Measurements from ENCODE around the gene SNRNP200.

DNA sequence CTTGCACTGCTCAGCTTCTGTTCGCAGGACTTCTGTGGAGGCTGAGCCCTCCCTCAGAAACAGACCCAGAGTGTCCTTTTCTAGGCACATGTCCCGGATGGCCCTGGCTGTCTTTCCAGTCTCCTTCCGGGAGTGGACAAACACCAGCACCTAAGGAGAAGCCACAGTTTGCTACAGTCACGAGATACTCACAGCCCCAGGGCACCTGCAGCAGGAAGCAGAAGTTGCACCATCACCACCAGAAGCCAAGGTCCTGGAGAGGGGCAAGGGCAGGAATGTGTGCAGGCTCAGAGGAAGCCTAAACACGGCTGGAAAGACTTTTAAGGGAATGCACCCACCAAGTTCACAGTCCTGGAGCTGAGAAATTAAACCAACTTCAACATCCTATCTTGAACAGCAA is 13.6 kb downstream of the SNRNP200 start:
- TF ChIP-seq, protein P1, sequence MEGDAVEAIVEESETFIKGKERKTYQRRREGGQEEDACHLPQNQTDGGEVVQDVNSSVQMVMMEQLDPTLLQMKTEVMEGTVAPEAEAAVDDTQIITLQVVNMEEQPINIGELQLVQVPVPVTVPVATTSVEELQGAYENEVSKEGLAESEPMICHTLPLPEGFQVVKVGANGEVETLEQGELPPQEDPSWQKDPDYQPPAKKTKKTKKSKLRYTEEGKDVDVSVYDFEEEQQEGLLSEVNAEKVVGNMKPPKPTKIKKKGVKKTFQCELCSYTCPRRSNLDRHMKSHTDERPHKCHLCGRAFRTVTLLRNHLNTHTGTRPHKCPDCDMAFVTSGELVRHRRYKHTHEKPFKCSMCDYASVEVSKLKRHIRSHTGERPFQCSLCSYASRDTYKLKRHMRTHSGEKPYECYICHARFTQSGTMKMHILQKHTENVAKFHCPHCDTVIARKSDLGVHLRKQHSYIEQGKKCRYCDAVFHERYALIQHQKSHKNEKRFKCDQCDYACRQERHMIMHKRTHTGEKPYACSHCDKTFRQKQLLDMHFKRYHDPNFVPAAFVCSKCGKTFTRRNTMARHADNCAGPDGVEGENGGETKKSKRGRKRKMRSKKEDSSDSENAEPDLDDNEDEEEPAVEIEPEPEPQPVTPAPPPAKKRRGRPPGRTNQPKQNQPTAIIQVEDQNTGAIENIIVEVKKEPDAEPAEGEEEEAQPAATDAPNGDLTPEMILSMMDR (IDR thresholded peaks at IDR 0.05; ENCODE audit: low read depth, low read length) = no peak
- TF ChIP-seq EZH2phosphoT487 (IDR thresholded peaks at IDR 0.05; ENCODE audit: low read depth) = no peak

Measured in OCI-LY3 (cell line).